GM23338 (cell line): Measurements from ENCODE around the gene FAM222A. TPM values are rescaled to one million over a fixed set of nuclear protein-coding genes. Genes with fewer than 3 reads are reported as not detected.

Experiments used
- ATAC-seq: fragments of 200-7000 bp; cut with Tn5 transposase; 3 replicates; pipeline ENCODE4 v1.9.1; 2020
- DNase-seq: peaks from one replicate; pipeline ENCODE4 v3.0.0-alpha.2; 2015; ENCODE audit warnings: low spot score
- H2AFZ ChIP-seq: fragments of 200-600 bp; sonication (generic); 2 replicates; pipeline ENCODE4 v1.8.0; 2016; ENCODE audit warnings: antibody characterized with exemption, mild to moderate bottlenecking, moderate library complexity
- H3F3A ChIP-seq: fragments of 200-600 bp; sonication (generic); replicated peaks from 2 replicates; pipeline ENCODE4 v1.8.0; 2017; ENCODE audit warnings: antibody characterized with exemption, mixed run types, low read depth
- H3K27ac ChIP-seq: fragments of 200-600 bp; sonication (generic); 2 replicates; pipeline ENCODE4 v1.6.1; 2016; ENCODE audit warnings: low read depth
- H3K27me3 ChIP-seq: fragments of 200-600 bp; sonication (generic); 2 replicates; pipeline ENCODE4 v1.8.0; 2016; ENCODE audit warnings: mild to moderate bottlenecking, mixed run types, moderate library complexity; ENCODE audit not compliant: insufficient read depth
- H3K36me3 ChIP-seq: fragments of 200-600 bp; sonication (generic); 2 replicates; pipeline ENCODE4 v1.8.0; 2016; ENCODE audit warnings: mild to moderate bottlenecking; ENCODE audit not compliant: insufficient read depth
- H3K4me1 ChIP-seq: fragments of 200-600 bp; sonication (generic); 2 replicates; pipeline ENCODE4 v1.8.0; 2016; ENCODE audit warnings: mild to moderate bottlenecking, moderate library complexity; ENCODE audit not compliant: insufficient read depth
- H3K4me2 ChIP-seq: fragments of 200-600 bp; sonication (generic); 2 replicates; pipeline ENCODE4 v1.7.1; 2017; ENCODE audit warnings: mixed run types
- H3K4me3 ChIP-seq: fragments of 200-600 bp; sonication (generic); 2 replicates; pipeline ENCODE4 v1.6.1; 2016; ENCODE audit warnings: mixed run types
- H3K79me2 ChIP-seq: fragments of 200-600 bp; sonication (generic); replicated peaks from 2 replicates; pipeline ENCODE4 v1.8.0; 2017; ENCODE audit warnings: mild to moderate bottlenecking; ENCODE audit not compliant: insufficient read depth
- H3K9me2 ChIP-seq: fragments of 200-600 bp; sonication (generic); 2 replicates; pipeline ENCODE4 v1.8.0; 2017; ENCODE audit not compliant: insufficient read depth
- H4K20me1 ChIP-seq: fragments of 200-600 bp; sonication (generic); replicated peaks from 2 replicates; pipeline ENCODE4 v1.8.0; 2017; ENCODE audit warnings: mild to moderate bottlenecking; ENCODE audit not compliant: insufficient read depth
- H3K27ac Mint-ChIP-seq: 2 replicates; pipeline ENCODE4 v1.8.0; 2020; ENCODE audit warnings: inconsistent platforms, mild to moderate bottlenecking, moderate library complexity, mixed read lengths
- H3K27me3 Mint-ChIP-seq: 3 replicates; pipeline ENCODE4 v1.8.0; 2022; ENCODE audit warnings: low read depth, mild to moderate bottlenecking, moderate library complexity, mixed read lengths, inconsistent platforms; ENCODE audit not compliant: insufficient read depth, poor library complexity
- H3K36me3 Mint-ChIP-seq: 3 replicates; pipeline ENCODE4 v1.8.0; 2021; ENCODE audit warnings: low read depth, mild to moderate bottlenecking, inconsistent platforms, moderate library complexity, mixed read lengths
- H3K4me1 Mint-ChIP-seq: 3 replicates; pipeline ENCODE4 v1.8.0; 2020; ENCODE audit warnings: mild to moderate bottlenecking, inconsistent platforms, mixed read lengths
- H3K4me3 Mint-ChIP-seq: 3 replicates; pipeline ENCODE4 v1.8.0; 2021; ENCODE audit warnings: moderate library complexity, mild to moderate bottlenecking, inconsistent platforms, mixed read lengths
- H3K9me3 Mint-ChIP-seq: 3 replicates; pipeline ENCODE4 v1.8.0; 2020; ENCODE audit warnings: moderate library complexity, mild to moderate bottlenecking, inconsistent platforms, mixed read lengths
- CREB1 ChIP-seq: fragments of 250-450 bp; sonication (Bioruptor Pico); IDR thresholded peaks from 2 replicates; pipeline ENCODE4 v1.5.0; 2020; ENCODE audit warnings: low read depth, mild to moderate bottlenecking, moderate library complexity
- CTCF ChIP-seq, 2 experiments: fragments of 200-600 bp in 1 of 2; sonication (generic) in 1 of 2; conservative IDR thresholded peaks; 2 replicates each; pipeline versions ENCODE4 v1.5.1 to v1.6.1; 2016 to 2017; ENCODE audit warnings: antibody characterized with exemption in 2 of 2, low read depth in 2 of 2, mild to moderate bottlenecking in 2 of 2, moderate library complexity in 1 of 2
- NANOG ChIP-seq: IDR thresholded peaks from 2 replicates; pipeline ENCODE4 v1.6.1; 2016; ENCODE audit warnings: antibody characterized with exemption, borderline replicate concordance
- REST ChIP-seq: IDR thresholded peaks from one replicate; pipeline ENCODE4 v1.6.1; 2018; ENCODE audit warnings: antibody characterized with exemption; ENCODE audit not compliant: unreplicated experiment
- ZNF331 ChIP-seq: fragments of 250-450 bp; sonication (Bioruptor Pico); IDR thresholded peaks from 2 replicates; pipeline ENCODE4 v1.5.0; 2020; ENCODE audit warnings: low read depth, mild to moderate bottlenecking, moderate library complexity
- polyA plus RNA-seq: library from polyadenylated mRNA; unstranded; fragments of >200 nt; fragmentation: Nextera tagmentation; extraction: Ambion mirVana; gene quantifications from 2 replicates; pipeline ENCODE4 v1.2.1, GENCODE V29; 2016
- total RNA-seq: library from RNA; depleted of rRNA; stranded (reverse); fragments of >200 nt; shearing (Covaris generic); gene quantifications from 2 replicates; pipeline ENCODE4 v1.2.3, GENCODE V29; 2014

Gene FAM222A
- total and polyA plus RNA-seq, 2 experiments from 2014 or later, result 0.78 to 2.1 TPM

GRCh38 chr12:109697270-109697553 is 16.4 kb upstream of the FAM222A start (continued):
- no peak for TF ChIP-seq REST
- TF ChIP-seq ZNF331, result no peak

GRCh38 chr12:109697877-109698468 is 15.7 kb upstream of the FAM222A start:
- no peaks in the 10 kb centered on the region for H3K27me3 ChIP-seq
- Mint-ChIP-seq H3K4me3 (no peak overlapping the region), H3K4me1 (peaks cover 17% of the 10 kb centered on the region), H3K27ac (no peak overlapping the region), H3K27me3 (peaks cover 9% of the 10 kb centered on the region), H3K36me3 (no peaks in the 10 kb centered on the region), H3K9me3 (no peaks in the 10 kb centered on the region; the same call in 2 of the 3 replicates)
- no peaks in the 10 kb centered on the region for H4K20me1 ChIP-seq
- H2AFZ ChIP-seq, result no peak overlapping the region
- no peak for ATAC-seq
- H3K4me3 ChIP-seq, result no peak overlapping the region
- DNase-seq, result no peak
- peaks cover 4% of the 10 kb centered on the region; the same call in 1 of the 2 replicates for H3K4me1 ChIP-seq
- no peaks in the 10 kb centered on the region for H3F3A ChIP-seq
- H3K36me3 ChIP-seq, result no peaks in the 10 kb centered on the region
- H3K9me2 ChIP-seq, result no peaks in the 10 kb centered on the region
- H3K4me2 ChIP-seq, result no peak overlapping the region
- H3K27ac ChIP-seq, result no peak overlapping the region
- H3K79me2 ChIP-seq, result no peaks in the 10 kb centered on the region
- TF ChIP-seq CTCF (conservative IDR thresholded peaks at IDR 0.05; ENCODE audit: low read depth in 2 of 2), result no peak

- H3K27me3 Mint-ChIP-seq, result peaks cover 11% of the 10 kb centered on the region
- TF ChIP-seq ZNF331 (no peak), NANOG (no peak), REST (no peak), CREB1 (CRISPR knock-in tag) (no peak)
- Histone ChIP-seq H3K4me3 (no peak overlapping the region), H3K27me3 (no peaks in the 10 kb centered on the region), H4K20me1 (no peaks in the 10 kb centered on the region), H2AFZ (no peak overlapping the region), H3K9me2 (no peaks in the 10 kb centered on the region), H3K4me1 (peaks cover 4% of the 10 kb centered on the region; the same call in 1 of the 2 replicates), H3K79me2 (no peaks in the 10 kb centered on the region), H3K27ac (no peak overlapping the region), H3K36me3 (no peaks in the 10 kb centered on the region), H3K4me2 (no peak overlapping the region), H3F3A (no peaks in the 10 kb centered on the region)
- H3K4me3 Mint-ChIP-seq, result no peak overlapping the region
- H3K36me3 Mint-ChIP-seq, result no peaks in the 10 kb centered on the region
- H3K27ac Mint-ChIP-seq, result no peak overlapping the region
- ATAC-seq (no peak), DNase-seq (no peak)
- H3K4me1 Mint-ChIP-seq, result peaks cover 16% of the 10 kb centered on the region
- H3K9me3 Mint-ChIP-seq, result no peaks in the 10 kb centered on the region; the same call in 2 of the 3 replicates
Measured at GRCh38 chr12:109698820-109699219, 14.8 kb upstream of the FAM222A start.
